Fibroblast of skin of scalp (primary cell): ENCODE results near the gene GOLIM4.
"Not testable (repeated sequence)": the region's sequence is repeated elsewhere in the genome, so short reads cannot be mapped to it uniquely, and the experiment has no call there.

ENCODE experiments used
- DNase-seq: peaks from one replicate; pipeline ENCODE4 v3.0.0-alpha.2; 2013

The GOLIM4 gene

GRCh38 chr3:168047936-168048335 is 47.8 kb downstream of the GOLIM4 start:
- DNase-seq = no peak

- peak; percentile 80 for DNase-seq
These were observed 48.4 kb downstream of the GOLIM4 start for GRCh38 chr3:168047190-168047795.

- no peak for DNase-seq
These were observed 51.7 kb downstream of the GOLIM4 start for GRCh38 chr3:168044049-168044448.

- peak; percentile 54 for DNase-seq
These were observed 55.0 kb downstream of the GOLIM4 start for GRCh38 chr3:168040607-168041208.

- no peak for DNase-seq
These were observed 58.7 kb downstream of the GOLIM4 start for GRCh38 chr3:168037020-168037419.

- no peak for DNase-seq
These were observed 59.1 kb downstream of the GOLIM4 start for GRCh38 chr3:168036619-168037018.

GRCh38 chr3:168034152-168034928 is 61.4 kb downstream of the GOLIM4 start:
- DNase-seq = peak; percentile 37

- no peak for DNase-seq
These were observed 65.1 kb downstream of the GOLIM4 start for GRCh38 chr3:168030577-168030976.

GRCh38 chr3:168029705-168030104 is 66.0 kb downstream of the GOLIM4 start:
- no peak for DNase-seq

GRCh38 chr3:168028086-168028485 is 67.6 kb downstream of the GOLIM4 start:
- no peak for DNase-seq

GRCh38 chr3:168026764-168027163 is 69.0 kb downstream of the GOLIM4 start:
- DNase-seq = no peak

GRCh38 chr3:168025076-168025475 is 70.6 kb downstream of the GOLIM4 start:
- DNase-seq = no peak

GRCh38 chr3:168024537-168024941 is 71.2 kb downstream of the GOLIM4 start:
- DNase-seq = peak; percentile 65

GRCh38 chr3:168021737-168022450 is 73.8 kb downstream of the GOLIM4 start:
- DNase-seq = no peak

GRCh38 chr3:168011280-168011679 is 84.4 kb downstream of the GOLIM4 start:
- not testable (repeated sequence) for DNase-seq

GRCh38 chr3:168006584-168006983 is 89.1 kb downstream of the GOLIM4 start:
- DNase-seq = no peak

GRCh38 chr3:168003911-168004310 is 91.8 kb downstream of the GOLIM4 start:
- DNase-seq = no peak

GRCh38 chr3:168002786-168003368 is 92.8 kb downstream of the GOLIM4 start:
- peak; percentile 11 for DNase-seq

- DNase-seq = no peak
These were observed 94.5 kb downstream of the GOLIM4 start for GRCh38 chr3:168001244-168001643.

GRCh38 chr3:167998253-167998652 is 97.5 kb downstream of the GOLIM4 start:
- no peak for DNase-seq

GRCh38 chr3:167996514-167996913 is 99.2 kb downstream of the GOLIM4 start:
- DNase-seq = no peak

- DNase-seq = no peak
These were observed 103.3 kb downstream of the GOLIM4 start for GRCh38 chr3:167992381-167992780.

GRCh38 chr3:167991213-167991612 is 104.5 kb downstream of the GOLIM4 start:
- DNase-seq = no peak
